Occipital lobe (tissue), 2 donors: ENCODE measurements around the gene PPARD. TPM values are rescaled to one million over a fixed set of nuclear protein-coding genes. Genes with fewer than 3 reads are reported as not detected.
"Not testable (repeated sequence)": the region's sequence is repeated elsewhere in the genome, so short reads cannot be mapped to it uniquely, and the experiment has no call there.

Source experiments
- DNase-seq: peaks from one replicate; lab custom pipeline; 2025; lab: John Stamatoyannopoulos, UW
- total RNA-seq: library from RNA; depleted of rRNA; stranded (reverse); fragments of >200 nt; gene quantifications from one replicate; pipeline ENCODE4 v1.2.3, GENCODE V29; 2014

The PPARD gene
- total RNA-seq, 1 donor from 2014 or later = 2.2 TPM

DNA sequence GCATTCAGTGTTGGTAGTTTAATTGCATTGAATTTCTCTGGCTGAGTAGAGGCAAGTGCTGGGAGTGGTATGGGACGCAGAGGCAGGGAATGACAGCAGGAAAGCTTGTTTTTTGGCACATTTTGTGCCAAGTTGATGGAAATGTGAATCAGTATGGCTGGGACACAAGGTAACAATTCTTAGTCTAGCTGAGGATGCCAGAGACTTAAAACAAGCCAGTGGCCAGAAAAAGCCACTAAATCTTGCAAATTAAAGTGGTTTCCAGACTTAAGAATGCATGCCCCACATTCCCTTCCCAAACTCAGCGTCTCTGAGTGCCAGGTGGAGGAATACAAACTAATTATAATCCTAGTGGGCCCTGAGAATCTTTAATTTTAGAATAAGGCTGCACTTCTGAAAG, 35.9 kb downstream of the PPARD start:
- no peak for DNase-seq

DNA sequence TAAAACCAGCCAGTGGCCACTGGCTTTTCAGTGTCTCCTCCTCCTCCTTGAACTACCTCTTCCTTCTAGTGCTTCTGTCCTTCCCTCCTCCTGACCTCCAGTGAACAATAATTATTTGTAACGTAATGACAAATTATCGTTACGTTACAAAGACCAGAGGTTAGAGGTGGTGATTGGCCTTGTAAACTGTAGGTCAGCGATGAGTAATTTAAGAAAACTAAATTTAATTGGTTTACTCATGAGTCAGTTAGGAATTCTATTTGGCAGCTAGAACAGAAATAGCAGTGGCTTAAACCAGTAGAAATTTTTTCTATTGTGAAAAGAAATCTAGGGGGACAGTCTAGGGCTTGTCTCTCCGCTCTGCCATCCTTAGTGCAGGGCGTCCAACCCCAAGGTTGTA, 38.8 kb downstream of the PPARD start:
- no peak for DNase-seq

DNA sequence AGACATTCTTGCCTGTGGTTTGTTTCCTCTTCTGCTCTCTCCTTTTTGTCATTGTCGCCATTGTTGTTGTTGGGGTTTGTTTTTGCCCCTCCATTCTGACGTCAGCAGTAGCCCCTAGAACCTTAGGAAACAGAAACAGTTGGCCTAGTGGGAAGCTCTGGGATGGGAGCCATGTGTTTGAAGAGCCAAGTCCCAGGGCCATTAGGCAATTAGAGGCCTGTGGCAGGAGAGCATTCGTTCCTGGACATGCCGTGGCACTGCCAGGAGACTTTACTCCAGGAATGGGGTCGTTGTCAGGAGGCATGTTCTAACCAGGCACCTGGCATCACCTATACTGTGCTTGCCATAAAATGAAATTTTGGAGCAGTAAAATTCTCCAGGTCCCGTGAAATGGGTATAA, 39.7 kb downstream of the PPARD start:
- no peak for DNase-seq

DNA sequence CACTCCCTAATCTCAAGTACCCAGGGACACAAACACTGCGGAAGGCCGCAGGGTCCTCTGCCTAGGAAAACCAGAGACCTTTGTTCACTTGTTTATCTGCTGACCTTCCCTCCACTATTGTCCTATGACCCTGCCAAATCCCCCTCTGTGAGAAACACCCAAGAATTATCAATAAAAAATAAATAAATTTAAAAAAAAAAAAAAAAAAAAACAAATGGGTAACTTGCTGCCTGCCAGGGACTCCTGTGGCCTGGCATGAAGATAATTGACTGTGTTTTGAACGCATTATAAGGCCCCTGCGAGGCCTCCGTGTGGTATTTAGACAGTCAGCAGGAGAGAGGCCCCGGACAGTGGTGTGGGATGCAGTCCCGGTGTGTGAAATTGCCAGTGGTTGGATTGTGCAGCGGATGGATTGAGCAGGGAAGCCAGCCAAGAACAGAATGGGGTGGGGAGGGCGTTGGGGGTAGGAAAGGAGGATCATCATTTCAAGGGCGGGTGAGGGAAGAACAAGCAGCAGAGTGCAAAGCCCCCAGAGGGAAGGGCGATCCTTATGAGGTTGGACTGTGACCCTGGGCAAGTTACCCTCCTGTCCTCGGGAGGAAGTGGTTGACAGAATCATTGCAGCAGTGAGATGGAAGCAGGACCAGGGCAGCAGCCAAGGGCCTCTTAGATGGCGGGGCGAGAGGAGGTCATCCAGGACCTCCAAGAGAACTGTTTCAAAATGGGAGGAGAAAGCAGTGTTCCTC, 43.3 kb downstream of the PPARD start:
- DNase-seq = no peak

DNA sequence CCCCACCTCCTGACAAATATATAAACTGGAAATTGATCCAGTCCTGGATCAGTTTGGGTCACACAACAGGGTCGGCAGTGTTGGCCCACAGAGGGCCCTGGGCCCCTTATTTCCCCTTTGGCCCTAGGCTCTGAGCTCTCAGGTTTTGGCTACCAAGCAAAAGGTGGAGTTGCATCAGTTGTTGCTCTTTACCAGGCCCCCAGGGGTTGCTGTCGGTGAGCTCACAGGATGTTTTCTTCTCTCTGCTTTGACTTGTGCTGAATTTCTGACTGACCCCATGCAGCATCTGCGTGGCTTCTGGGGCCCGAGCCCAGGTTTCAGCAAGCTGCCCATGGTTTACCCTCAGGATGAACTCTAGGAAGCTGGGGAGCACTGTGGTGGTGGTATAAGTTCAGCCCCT, 44.6 kb downstream of the PPARD start:
- no peak for DNase-seq

DNA sequence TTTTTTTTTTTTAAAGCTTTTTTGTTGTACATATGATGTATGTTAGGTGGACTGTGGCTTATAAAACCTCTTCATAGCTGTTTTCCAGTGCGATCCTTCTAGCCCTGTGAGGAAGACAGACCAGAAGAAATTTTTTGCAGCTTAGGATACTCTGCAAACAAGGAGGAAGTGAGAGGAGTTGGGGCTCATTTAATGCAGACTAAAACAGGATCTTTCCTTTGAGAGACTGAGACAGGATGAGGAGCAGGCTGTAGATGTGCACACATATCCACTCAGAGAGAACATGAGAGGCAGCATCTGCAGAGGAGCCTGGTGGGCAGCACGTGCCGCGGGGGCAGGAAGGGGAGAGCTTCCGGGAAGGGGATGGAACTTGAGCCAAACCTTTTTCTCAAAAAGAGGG, 45.7 kb downstream of the PPARD start:
- DNase-seq = no peak

DNA sequence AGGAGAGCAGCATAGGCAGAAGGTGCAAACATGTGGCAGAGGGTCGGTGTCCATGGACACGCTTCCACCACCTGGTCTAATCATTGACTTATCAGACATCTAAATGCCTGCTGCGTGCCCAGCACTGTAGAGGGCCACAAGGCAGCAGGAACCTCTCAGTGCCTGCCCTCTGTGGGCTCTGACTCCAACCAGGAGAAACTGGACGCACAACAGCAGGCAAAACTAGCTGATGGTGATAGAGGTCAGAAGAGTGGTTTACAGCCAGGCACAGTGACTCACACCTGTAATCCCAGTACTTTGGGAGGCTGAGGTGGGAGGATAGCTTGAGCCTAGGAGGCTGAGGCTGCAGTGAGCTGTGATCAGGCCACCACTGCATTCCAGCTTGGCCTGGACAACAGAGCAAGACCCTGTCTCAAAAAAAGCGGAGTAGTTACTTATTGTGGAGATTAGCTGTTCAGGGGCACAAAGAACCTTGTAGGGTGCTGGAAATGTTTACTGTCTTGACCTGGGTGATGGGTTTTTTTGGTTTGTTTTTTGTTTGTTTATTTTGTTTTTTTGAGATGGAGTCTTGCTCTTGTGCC, 46.5 kb downstream of the PPARD start:
- DNase-seq = no peak

DNA sequence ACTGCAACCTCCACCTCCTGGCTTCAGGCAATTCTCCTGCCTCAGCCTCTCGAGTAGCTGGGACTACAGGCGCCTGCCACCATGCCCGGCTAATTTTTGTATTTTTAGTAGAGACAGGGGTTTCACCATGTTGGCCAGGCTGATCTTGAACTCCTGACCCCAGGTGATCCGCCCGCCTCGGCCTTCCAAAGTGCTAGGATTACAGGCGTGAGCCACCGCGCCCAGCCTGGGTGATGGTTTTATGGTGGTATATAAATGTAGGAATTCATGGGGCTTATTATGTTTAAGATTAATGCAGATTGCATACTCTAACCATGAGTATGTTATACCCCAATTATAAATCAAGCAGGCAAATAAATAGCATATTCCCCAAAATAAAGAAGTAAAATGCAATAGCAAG, 47.0 kb downstream of the PPARD start:
- DNase-seq = not testable (repeated sequence)

DNA sequence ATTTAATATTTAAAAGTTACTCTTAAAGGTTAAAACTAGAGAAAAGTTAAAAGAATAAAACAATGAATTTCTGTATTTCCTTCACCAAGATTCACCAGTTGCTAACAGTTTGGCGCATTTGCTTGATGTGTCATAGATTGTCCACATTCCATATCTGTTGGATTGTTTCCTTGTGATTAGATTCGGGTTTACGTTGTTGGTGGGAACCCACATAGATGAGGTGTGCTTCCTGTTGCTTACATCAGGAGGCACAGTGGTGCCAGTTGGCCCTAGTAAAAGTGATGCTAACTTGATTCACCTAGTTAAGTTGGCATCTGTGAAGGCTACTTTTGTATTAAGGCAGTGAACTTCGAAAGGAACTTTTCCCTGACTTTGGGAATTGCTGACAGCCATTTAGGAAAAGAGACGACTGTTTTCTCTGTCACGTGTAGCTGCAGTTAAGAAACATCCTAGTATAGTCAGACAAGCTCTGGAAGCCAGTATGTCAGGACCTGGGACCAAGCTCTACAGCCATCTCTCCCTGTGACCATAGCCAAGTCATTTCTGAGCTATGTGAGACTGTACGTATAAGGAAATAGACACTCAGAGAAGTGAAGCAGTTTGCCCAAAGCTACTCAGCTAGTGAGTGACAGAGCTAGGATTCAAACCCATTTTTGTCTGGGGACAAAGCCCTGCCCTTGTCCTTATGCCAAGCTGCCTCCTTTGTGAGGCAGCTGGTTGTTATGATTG, 49.0 kb downstream of the PPARD start:
- DNase-seq = no peak

DNA sequence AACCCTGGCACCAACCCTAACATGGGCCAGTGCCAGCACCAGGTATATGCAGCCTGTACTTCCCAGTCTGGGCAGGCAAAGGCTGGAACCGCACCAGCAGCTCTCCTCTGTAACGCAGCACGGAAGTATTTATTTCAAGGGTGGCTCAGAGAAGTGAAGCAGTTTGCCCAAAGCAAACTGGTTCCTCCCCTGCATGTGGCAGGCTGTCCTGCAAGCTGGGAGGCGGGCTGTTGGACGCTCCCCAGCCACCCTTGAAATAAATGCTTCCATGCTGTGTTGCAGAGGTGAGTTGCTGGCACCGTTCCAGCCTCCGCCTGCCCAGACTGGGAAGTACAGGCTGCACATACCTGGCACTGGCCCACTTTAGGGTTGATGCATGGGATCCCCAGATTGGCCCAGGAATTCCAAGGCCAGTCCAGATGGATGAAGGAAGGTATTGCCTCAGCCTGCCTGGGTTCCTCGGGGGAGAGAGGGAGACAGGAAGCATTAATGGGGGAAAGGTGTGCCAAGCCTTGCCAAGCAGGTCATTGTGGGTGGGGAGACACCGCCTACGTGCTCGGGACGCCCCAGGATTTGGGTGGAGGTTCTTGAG, 49.8 kb downstream of the PPARD start:
- DNase-seq = no peak

DNA sequence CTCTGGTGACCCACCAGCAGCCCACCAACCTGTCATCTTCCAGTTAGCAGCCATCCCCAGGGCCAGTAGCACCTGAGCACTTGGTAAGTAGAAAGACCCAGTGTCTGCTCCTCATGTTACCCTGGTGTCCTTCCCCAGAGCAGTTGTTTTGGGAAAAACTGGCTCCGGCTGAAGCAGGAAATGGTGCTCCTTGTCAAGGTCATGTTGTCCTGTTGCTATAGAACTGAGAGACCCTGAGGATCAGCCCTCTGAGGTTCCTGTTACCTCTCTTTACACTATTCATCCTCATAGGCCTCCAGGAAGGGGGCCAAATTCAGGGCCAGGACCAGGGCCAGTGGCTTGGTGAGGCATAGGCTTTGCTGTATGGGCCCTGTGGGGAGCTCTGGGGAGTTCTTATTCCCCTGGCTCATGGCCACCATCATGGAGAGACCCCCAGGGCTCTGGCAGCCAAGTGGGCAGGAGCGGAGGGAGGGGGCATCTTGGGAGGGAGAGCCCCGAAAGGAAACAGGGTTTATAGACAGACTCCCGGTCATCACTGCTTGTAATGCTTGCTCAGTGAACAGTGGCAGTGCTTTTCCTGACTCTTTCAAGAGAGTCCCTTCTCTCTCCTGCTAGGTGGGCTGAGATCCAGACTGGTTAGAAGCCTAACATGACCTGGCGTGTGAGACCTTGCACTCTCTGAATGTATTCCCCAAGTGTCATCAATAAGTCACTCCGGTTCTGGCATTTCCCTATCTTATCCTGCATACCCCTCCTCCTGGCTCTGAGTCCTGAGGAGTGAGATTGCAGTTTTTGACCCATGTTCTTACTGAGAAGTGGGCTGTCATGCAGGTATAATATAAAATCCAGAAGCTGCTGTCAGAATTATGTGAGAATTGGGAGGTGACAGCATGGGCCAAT, 50.7 kb downstream of the PPARD start:
- DNase-seq = no peak

DNA sequence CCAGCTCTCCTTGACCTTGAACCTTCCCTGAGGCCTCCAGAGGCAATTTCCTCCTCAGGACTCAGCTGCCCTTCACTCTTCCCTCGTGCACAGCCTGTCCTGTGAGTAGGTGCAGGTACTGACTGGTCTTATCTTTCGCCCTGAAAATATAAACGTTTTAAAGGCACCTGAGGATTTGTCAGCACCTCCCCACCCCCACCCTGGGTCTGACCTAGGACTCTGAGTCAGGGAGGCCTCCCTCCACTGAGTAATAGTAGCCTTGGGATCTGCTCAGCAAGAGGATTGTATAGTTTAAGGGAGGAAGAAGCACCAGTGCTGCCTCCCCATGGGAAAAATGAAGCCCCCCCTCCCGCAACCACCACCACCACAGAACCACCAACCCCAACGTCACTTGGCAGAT, 54.6 kb downstream of the PPARD start:
- no peak for DNase-seq

DNA sequence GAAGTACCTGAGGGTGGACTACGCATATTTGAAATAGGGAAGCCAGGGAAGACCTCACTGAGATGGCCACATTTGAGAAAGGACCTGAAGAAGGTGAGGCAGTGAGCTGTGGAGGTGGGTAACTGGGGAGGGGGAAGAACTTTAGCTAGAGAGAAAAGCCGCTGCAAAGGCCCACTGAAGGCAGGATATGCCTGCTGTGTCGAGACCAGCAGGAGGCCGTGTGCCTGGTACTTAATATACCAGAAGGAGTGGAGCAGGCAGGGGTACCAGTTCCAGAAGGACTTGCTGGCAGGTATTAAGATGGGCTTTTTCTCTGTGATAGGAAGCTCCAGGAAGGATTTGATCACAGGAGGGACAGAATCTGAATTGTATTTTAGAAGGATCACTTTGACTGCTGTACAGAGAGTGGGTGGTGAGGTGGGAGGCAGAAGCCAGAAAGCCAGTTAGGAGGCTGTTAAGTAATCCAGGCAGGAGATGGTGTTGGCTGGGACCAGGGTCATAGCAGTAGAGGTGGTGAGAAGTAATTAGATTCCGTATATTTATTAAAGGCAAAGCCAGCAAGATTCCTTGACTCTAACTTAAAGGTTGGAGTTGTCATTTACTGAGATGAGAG, 55.6 kb downstream of the PPARD start:
- no peak for DNase-seq

DNA sequence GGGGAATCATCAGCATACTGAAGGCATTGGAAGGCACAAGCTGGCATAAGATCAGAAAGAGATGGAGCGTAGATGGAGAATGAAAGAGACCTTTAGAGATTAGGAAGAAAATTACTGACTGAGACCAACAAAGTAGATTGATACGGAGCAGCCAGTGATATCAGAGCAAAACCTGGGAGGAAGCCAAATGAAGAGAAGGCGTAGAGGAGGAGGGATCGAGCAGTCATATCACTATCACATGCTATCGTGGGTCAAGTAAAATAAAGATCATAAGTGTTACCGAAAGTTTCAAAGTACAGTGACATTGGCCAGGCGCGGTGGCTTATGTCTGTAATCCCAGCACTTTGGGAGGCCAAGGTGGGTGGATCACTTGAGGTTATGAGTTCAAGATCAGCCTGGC, 56.2 kb downstream of the PPARD start:
- DNase-seq = no peak

DNA sequence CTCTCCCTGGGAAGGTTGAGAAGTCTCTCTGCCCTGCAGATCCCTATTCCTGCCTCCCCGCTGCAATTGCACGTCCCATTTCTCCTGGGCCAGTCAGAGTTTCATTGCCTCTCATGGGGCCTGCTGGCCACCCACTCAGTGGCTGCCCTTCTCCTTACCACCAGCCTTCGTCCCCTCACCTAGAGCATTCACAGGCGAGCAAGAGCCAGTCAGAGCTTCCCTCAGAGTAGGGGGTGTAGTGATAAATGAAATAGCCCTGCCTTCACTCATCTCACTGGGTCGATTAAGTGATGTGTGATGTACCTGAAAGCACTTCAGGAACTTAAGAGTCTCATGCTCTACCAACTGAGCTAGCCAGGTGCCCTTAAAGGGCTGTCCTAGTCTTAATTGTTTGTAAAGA, 57.8 kb downstream of the PPARD start:
- no peak for DNase-seq

DNA sequence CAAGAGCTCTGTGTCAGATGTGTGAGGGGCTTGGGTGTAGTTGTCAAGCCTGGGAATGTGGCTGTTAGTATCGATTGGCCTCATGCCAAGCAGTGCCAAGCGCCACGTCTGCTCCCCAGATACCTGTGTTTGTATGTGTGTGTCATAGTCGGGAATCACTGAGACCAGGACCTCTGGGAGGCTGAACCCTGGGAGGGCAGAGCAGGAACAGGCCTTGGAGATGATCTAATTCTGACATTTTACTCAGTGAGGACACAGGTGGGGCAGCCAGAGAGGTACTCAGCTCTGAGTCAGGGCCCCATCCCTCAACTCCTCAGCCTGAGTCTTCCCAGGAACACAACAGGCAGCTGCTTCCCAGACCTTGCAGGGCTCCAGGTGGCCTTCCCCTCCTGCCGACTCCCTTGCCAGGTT, 58.5 kb downstream of the PPARD start:
- DNase-seq = no peak

DNA sequence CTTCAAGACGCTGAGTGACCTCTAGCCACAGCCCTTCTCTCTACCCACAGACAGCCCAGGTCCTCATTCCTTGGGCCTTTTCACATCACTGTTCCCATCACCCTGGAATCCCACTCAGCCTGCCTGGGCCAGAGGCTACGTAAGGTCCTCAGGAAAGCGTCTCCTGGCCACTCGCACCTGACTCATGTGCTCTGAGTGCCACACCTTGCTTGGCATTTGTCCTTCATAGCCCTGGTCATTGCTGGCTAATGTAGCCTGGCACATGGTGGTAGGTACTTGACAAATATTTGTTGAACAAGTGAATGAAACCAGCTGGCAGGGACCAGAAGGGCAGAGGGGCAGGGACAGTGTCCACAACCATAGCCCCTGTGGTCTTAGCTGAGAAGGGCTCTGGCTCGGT, 59.2 kb downstream of the PPARD start:
- no peak for DNase-seq

DNA sequence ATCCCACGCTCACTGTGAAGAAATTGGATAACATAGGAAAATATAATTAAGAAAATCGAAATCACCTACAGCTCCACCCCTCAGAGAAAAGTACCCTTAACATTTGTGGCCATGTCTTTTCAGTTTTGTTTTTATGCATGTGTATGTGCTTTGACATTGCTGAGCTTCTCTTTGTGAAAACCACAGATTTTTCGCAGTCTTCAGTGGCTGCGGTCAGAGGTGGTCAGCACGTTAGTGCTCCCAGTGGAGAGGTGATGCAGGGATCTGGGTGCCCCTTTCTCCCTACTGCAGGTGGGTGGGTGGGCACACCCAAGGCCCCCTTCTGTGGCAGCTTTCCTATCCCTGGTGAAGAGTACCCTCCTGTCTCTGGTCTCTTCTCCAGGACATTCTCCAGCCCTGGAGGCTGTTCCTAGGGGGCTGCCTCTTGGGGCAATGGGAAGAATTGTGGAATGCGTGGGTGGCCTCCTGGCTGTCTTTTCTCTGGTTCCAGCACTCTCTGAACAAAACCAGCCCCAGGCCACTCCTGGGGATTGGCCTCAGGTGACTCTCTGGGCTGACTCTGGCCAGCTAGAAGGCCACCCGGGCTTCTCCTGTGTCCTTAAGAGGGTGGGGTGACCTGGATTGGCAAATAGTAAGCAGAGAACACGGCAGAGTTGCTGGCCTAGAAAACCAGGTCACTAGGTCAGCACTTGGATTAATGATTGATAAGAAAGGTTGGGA, 59.9 kb downstream of the PPARD start:
- DNase-seq = no peak

DNA sequence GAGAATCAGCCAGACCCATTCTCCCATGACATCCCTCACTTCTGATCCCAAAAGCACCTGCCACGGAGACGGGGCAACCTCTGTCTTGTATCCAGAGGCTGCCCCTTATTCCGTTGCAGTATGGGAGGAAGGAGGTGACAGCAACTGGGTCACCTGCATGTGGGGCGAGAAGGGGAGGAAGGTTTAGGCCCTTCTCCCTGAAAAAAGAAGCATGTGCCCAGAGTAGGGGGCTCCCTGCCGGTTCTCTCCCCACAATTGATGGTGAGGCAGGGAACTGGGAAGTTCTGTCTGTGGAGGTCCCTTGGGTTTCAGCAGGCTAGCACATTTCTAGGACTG, 60.5 kb downstream of the PPARD start:
- no peak for DNase-seq
